ENCODE data around the gene BMAL1. TPM values are rescaled to one million over a fixed set of nuclear protein-coding genes. Genes with fewer than 3 reads are reported as not detected.

Gene BMAL1
- total RNA-seq, 1 donor = 13.0 TPM

DNA sequence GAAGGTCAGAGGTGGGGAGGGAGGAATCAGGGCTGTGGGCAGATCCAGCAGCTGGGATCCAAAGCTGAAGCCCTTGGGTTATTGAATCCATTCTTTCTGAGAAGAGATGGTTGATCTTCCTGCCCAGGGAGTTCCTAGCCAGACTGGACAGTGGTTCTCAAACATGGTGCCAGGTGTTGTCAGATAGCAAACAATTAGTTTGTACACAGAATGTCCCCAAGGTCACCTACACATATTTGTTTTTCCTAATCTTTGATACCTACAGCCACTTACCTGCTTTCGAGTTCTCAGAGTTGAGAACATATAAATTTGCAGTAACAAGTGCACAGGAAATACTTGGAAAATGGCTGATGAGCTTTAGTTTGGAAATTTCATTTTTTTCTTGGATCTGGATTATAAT lies 54.5 kb downstream of the BMAL1 start:
- Histone ChIP-seq H3K4me3 (ENCODE audit: insufficient read depth, low read length) (no peak overlapping the region), H3K9me3 (ENCODE audit: low read depth, low read length) (no peaks in the 10 kb centered on the region), H3K4me2 (ENCODE audit: insufficient read depth, low read length) (no peak overlapping the region), H3K4me1 (ENCODE audit: insufficient read depth, low read length) (peaks cover 47% of the 10 kb centered on the region), H3K27ac (ENCODE audit: low read depth, low read length) (no peak overlapping the region), H3K79me2 (ENCODE audit: insufficient read depth, low read length) (no peaks in the 10 kb centered on the region), H2AFZ (ENCODE audit: low read length) (no peak overlapping the region), H4K20me1 (ENCODE audit: insufficient read depth, low read length) (no peaks in the 10 kb centered on the region), H3K36me3 (ENCODE audit: insufficient read depth, low read length) (no peaks in the 10 kb centered on the region), H3K27me3 (ENCODE audit: insufficient read depth, low read length) (no peaks in the 10 kb centered on the region)
- TF ChIP-seq, protein P1, sequence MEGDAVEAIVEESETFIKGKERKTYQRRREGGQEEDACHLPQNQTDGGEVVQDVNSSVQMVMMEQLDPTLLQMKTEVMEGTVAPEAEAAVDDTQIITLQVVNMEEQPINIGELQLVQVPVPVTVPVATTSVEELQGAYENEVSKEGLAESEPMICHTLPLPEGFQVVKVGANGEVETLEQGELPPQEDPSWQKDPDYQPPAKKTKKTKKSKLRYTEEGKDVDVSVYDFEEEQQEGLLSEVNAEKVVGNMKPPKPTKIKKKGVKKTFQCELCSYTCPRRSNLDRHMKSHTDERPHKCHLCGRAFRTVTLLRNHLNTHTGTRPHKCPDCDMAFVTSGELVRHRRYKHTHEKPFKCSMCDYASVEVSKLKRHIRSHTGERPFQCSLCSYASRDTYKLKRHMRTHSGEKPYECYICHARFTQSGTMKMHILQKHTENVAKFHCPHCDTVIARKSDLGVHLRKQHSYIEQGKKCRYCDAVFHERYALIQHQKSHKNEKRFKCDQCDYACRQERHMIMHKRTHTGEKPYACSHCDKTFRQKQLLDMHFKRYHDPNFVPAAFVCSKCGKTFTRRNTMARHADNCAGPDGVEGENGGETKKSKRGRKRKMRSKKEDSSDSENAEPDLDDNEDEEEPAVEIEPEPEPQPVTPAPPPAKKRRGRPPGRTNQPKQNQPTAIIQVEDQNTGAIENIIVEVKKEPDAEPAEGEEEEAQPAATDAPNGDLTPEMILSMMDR (IDR thresholded peaks at IDR 0.05; ENCODE audit: extremely low read depth, low read depth, low read length) = no peak
- DNase-seq (ENCODE audit: insufficient read length, low spot score, missing footprints) = no peak

DNA sequence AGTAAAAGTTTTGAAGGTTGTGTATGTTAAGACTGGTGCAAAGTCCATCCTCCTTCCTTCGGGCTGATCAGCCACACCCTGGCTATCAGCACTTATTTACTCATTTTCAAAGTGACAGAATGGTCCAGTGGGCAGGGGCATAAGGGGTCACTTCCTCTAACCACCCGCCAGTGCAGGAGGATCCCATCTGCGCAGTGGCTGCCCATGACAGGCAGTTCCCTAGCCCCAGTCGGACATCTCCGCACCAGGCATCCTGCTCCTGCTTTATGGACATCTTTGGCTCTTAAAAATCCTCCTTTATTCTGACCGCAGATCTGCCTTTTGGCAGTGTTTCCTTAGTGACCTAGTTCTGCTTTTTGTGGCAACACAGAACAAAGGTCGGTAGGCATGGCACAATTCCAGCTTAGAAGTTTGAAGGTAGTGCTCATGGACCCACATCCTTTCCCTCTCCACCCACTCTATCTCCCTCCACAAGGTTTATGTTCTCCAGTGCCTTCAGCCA lies 55.9 kb downstream of the BMAL1 start:
- Histone ChIP-seq H2AFZ (ENCODE audit: low read length) (no peak overlapping the region), H3K4me2 (ENCODE audit: insufficient read depth, low read length) (no peak overlapping the region), H3K9me3 (ENCODE audit: low read depth, low read length) (no peaks in the 10 kb centered on the region), H3K79me2 (ENCODE audit: insufficient read depth, low read length) (no peaks in the 10 kb centered on the region), H3K4me3 (ENCODE audit: insufficient read depth, low read length) (no peak overlapping the region), H3K4me1 (ENCODE audit: insufficient read depth, low read length) (peaks cover 58% of the 10 kb centered on the region), H3K27ac (ENCODE audit: low read depth, low read length) (no peak overlapping the region), H3K36me3 (ENCODE audit: insufficient read depth, low read length) (no peaks in the 10 kb centered on the region), H4K20me1 (ENCODE audit: insufficient read depth, low read length) (no peaks in the 10 kb centered on the region), H3K27me3 (ENCODE audit: insufficient read depth, low read length) (no peaks in the 10 kb centered on the region)
- TF ChIP-seq, protein P1 (IDR thresholded peaks at IDR 0.05; ENCODE audit: extremely low read depth, low read depth, low read length) = no peak
- no peak for DNase-seq (ENCODE audit: insufficient read length, low spot score, missing footprints)

DNA sequence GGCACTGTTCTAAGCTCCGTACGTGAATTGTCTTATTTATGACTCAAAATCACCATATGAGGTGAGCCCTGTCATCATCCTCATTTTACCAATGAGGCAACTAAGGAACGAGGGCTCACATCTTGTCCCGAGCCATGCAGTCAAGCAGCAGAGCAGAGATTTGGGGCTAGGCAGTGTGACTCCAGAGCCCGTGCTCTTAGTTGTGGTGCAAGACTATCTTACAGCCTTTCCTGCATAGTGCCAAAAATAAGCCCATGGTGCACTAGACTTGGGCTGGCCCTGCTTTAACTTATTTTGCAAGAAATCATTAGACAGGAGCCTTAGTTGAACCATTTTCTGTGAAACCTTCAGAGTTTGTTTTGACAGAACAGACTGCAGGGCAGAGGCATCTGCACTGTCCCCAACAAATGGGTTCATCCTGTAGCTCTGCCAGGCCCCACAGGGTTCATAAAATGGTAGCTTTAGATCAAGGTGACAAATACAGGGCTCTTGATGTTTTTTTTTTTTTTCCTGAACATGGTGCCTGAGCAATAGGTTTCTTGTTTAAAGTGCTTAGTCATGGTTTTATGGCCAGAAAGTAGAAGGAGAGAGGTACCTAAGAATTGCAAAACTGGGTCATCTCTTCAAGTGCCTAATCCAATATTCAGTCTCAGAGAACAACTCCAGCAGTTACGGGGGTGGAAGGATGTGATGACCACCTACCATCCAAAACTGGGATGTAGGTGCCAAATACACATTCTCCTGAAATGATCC lies 56.6 kb downstream of the BMAL1 start:
- no peak overlapping the region for H3K4me2 ChIP-seq (ENCODE audit: insufficient read depth, low read length)
- peaks cover 65% of the 10 kb centered on the region for H3K4me1 ChIP-seq (ENCODE audit: insufficient read depth, low read length)
- no peak overlapping the region for H3K27ac ChIP-seq (ENCODE audit: low read depth, low read length)
- H3K79me2 ChIP-seq (ENCODE audit: insufficient read depth, low read length) = no peaks in the 10 kb centered on the region
- no peak overlapping the region for H2AFZ ChIP-seq (ENCODE audit: low read length)
- H4K20me1 ChIP-seq (ENCODE audit: insufficient read depth, low read length) = no peaks in the 10 kb centered on the region
- H3K9me3 ChIP-seq (ENCODE audit: low read depth, low read length) = no peaks in the 10 kb centered on the region
- no peaks in the 10 kb centered on the region for H3K27me3 ChIP-seq (ENCODE audit: insufficient read depth, low read length)
- H3K36me3 ChIP-seq (ENCODE audit: insufficient read depth, low read length) = no peaks in the 10 kb centered on the region
- no peak for DNase-seq (ENCODE audit: insufficient read length, low spot score, missing footprints)
- H3K4me3 ChIP-seq (ENCODE audit: insufficient read depth, low read length) = no peak overlapping the region
- TF ChIP-seq, protein P1 (IDR thresholded peaks at IDR 0.05; ENCODE audit: extremely low read depth, low read depth, low read length) = no peak

DNA sequence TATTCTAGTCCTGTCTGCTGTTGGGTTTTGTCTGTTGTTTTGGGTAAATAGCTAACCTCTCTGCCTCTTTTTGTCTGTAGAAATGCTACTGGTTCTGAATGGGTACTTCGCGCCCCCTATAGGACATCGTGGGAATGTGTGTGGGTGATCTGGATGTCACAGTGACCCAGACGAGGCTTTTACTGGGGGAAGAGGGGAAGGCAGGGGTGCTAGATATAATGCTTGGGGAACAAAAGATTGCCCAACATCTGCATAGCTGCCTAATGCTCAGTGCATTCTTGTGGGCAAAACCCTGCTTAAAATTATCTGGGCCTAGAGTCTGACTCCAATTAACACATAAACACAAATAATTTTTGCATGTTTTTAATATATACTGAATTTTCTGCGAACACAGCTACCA lies 57.7 kb downstream of the BMAL1 start:
- H3K4me2 ChIP-seq (ENCODE audit: insufficient read depth, low read length) = no peak overlapping the region
- H3K9me3 ChIP-seq (ENCODE audit: low read depth, low read length) = no peaks in the 10 kb centered on the region
- no peaks in the 10 kb centered on the region for H3K36me3 ChIP-seq (ENCODE audit: insufficient read depth, low read length)
- TF ChIP-seq, protein P1 (IDR thresholded peaks at IDR 0.05; ENCODE audit: extremely low read depth, low read depth, low read length) = peak; percentile 97
- DNase-seq (ENCODE audit: insufficient read length, low spot score, missing footprints) = peak; percentile 86
- H4K20me1 ChIP-seq (ENCODE audit: insufficient read depth, low read length) = no peaks in the 10 kb centered on the region
- no peaks in the 10 kb centered on the region for H3K79me2 ChIP-seq (ENCODE audit: insufficient read depth, low read length)
- H3K27me3 ChIP-seq (ENCODE audit: insufficient read depth, low read length) = no peaks in the 10 kb centered on the region
- H3K4me1 ChIP-seq (ENCODE audit: insufficient read depth, low read length) = peaks cover 66% of the 10 kb centered on the region
- peak overlapping the region; percentile 66 for H3K27ac ChIP-seq (ENCODE audit: low read depth, low read length)
- no peak overlapping the region for H3K4me3 ChIP-seq (ENCODE audit: insufficient read depth, low read length)
- H2AFZ ChIP-seq (ENCODE audit: low read length) = no peak overlapping the region
